ENCODE results near the gene SMARCE1. TPM values are rescaled to one million over a fixed set of nuclear protein-coding genes. Genes with fewer than 3 reads are reported as not detected.
A peak's percentile ranks its signal among the peaks of the same experiment; 100 is the strongest.

SMARCE1 gene
- total RNA-seq, 1 donor from 2014 or later, result 89.5 TPM

DNA sequence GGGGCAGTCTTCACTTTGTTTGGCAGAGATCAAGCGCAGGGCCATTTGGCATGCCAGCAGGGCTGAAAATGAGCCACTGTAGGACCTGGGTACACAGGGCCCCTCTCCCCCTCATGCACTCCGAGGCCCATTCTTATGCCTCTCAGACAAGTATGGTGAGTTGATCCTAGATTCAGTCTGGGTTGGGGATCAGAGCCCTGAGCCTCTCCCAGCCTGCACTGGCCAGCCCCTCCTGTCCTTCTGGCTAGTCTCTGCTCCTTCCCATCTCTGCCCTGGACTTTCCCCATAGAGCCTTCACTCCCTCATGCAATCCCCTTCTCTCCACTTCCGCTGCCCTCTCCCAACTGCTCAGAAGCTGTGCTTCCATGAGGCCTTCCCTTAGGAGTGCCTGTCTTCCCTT, 31.0 kb downstream of the SMARCE1 start:
- no peaks in the 10 kb centered on the region for H3K9me3 ChIP-seq (ENCODE audit: insufficient read depth, low read depth, low read length)
- H3K36me3 ChIP-seq (ENCODE audit: insufficient read depth, low read length), result no peaks in the 10 kb centered on the region
- DNase-seq (ENCODE audit: low read depth), result no peak
- no peak overlapping the region for H3K9ac ChIP-seq (ENCODE audit: low read length)
- H3K4me1 Mint-ChIP-seq (ENCODE audit: low read depth, unreplicated experiment), result peaks cover 2% of the 10 kb centered on the region
- peak overlapping the region; percentile 60 for H3K4me3 Mint-ChIP-seq (ENCODE audit: unreplicated experiment)
- H3K4me2 ChIP-seq (ENCODE audit: low read length), result no peak overlapping the region
- H3K27ac Mint-ChIP-seq (ENCODE audit: unreplicated experiment), result no peak overlapping the region
- TF ChIP-seq, protein P1, sequence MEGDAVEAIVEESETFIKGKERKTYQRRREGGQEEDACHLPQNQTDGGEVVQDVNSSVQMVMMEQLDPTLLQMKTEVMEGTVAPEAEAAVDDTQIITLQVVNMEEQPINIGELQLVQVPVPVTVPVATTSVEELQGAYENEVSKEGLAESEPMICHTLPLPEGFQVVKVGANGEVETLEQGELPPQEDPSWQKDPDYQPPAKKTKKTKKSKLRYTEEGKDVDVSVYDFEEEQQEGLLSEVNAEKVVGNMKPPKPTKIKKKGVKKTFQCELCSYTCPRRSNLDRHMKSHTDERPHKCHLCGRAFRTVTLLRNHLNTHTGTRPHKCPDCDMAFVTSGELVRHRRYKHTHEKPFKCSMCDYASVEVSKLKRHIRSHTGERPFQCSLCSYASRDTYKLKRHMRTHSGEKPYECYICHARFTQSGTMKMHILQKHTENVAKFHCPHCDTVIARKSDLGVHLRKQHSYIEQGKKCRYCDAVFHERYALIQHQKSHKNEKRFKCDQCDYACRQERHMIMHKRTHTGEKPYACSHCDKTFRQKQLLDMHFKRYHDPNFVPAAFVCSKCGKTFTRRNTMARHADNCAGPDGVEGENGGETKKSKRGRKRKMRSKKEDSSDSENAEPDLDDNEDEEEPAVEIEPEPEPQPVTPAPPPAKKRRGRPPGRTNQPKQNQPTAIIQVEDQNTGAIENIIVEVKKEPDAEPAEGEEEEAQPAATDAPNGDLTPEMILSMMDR (IDR thresholded peaks at IDR 0.05; ENCODE audit: insufficient read depth, low read depth, low read length), result no peak
- no peak for TF ChIP-seq EZH2 (IDR thresholded peaks at IDR 0.05; ENCODE audit: insufficient read depth, low read length)
- peaks cover 1% of the 10 kb centered on the region for H3K36me3 Mint-ChIP-seq (ENCODE audit: low read depth, unreplicated experiment)
- H3K4me1 ChIP-seq (ENCODE audit: insufficient read depth, low read length), result no peaks in the 10 kb centered on the region
- no peak for FAIRE-seq
- no peak overlapping the region for H3K27ac ChIP-seq (ENCODE audit: low read depth, low read length)
- H3K79me2 ChIP-seq (ENCODE audit: insufficient read depth, low read length), result no peaks in the 10 kb centered on the region
- H3K27me3 ChIP-seq (ENCODE audit: insufficient read depth, low read length), result peaks cover 18% of the 10 kb centered on the region
- H2AFZ ChIP-seq (ENCODE audit: low read depth, low read length), result no peak overlapping the region
- peaks cover 4% of the 10 kb centered on the region for H3K9me3 Mint-ChIP-seq (ENCODE audit: unreplicated experiment)
- peaks cover 48% of the 10 kb centered on the region for H3K27me3 Mint-ChIP-seq (ENCODE audit: low read depth, unreplicated experiment)
- no peaks in the 10 kb centered on the region for H4K20me1 ChIP-seq (ENCODE audit: insufficient read depth, low read length)
- no peak overlapping the region for H3K4me3 ChIP-seq (ENCODE audit: insufficient read depth, low read depth, low read length)

DNA sequence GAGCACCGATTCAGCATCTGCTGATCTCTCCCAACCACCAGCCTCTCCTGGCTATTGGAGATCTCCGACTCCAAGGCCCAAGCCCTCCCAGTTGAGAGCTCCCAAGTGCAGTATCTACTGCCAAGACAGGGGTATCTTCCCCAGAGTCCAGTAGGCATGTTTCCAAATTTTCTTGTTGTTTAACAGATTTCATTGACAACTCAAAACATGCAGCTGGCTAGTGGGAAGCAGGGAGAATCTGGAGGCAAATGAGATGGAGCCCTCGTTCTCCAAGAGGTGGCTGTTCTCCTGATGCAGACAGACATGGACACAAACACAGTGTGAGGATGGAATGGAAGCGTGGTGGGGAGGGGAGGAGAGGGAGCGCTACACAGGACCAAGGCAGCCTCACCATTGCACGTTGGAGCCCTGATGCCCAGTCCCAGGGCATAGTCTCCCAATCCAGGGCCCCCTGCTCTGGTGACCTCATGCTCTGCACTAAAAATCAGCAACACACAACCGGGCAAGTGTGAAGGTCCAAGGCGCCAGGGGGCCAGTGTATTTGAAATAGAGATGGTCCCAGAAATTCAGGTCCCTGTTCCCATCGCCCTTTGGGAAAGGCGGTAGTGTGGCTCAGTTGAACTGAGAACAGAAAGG, 31.7 kb downstream of the SMARCE1 start:
- Mint-ChIP-seq H3K36me3 (ENCODE audit: low read depth, unreplicated experiment) (peaks cover 1% of the 10 kb centered on the region), H3K27me3 (ENCODE audit: low read depth, unreplicated experiment) (peaks cover 42% of the 10 kb centered on the region), H3K9me3 (ENCODE audit: unreplicated experiment) (peaks cover 4% of the 10 kb centered on the region), H3K27ac (ENCODE audit: unreplicated experiment) (peak overlapping the region; percentile 72), H3K4me1 (ENCODE audit: low read depth, unreplicated experiment) (peaks cover 2% of the 10 kb centered on the region), H3K4me3 (ENCODE audit: unreplicated experiment) (no peak overlapping the region)
- Histone ChIP-seq H3K79me2 (ENCODE audit: insufficient read depth, low read length) (no peaks in the 10 kb centered on the region), H3K27me3 (ENCODE audit: insufficient read depth, low read length) (peaks cover 18% of the 10 kb centered on the region), H3K4me3 (ENCODE audit: insufficient read depth, low read depth, low read length) (no peak overlapping the region), H3K36me3 (ENCODE audit: insufficient read depth, low read length) (no peaks in the 10 kb centered on the region), H2AFZ (ENCODE audit: low read depth, low read length) (no peak overlapping the region), H4K20me1 (ENCODE audit: insufficient read depth, low read length) (no peaks in the 10 kb centered on the region), H3K27ac (ENCODE audit: low read depth, low read length) (no peak overlapping the region), H3K4me1 (ENCODE audit: insufficient read depth, low read length) (no peaks in the 10 kb centered on the region), H3K9me3 (ENCODE audit: insufficient read depth, low read depth, low read length) (no peaks in the 10 kb centered on the region), H3K9ac (ENCODE audit: low read length) (no peak overlapping the region), H3K4me2 (ENCODE audit: low read length) (no peak overlapping the region)
- DNase-seq (ENCODE audit: low read depth), result no peak
- FAIRE-seq, result no peak
- TF ChIP-seq, protein P1 (IDR thresholded peaks at IDR 0.05; ENCODE audit: insufficient read depth, low read depth, low read length), result no peak
- no peak for TF ChIP-seq EZH2 (IDR thresholded peaks at IDR 0.05; ENCODE audit: insufficient read depth, low read length)
